Natural killer cell (primary cell): Measurements from ENCODE around the gene ASB6. TPM values are rescaled to one million over a fixed set of nuclear protein-coding genes. Genes with fewer than 3 reads are reported as not detected.

ENCODE experiments used
- ATAC-seq, 3 donors: fragments of 150-1000 bp in 2 of 3; fragments of 200-7000 bp in 1 of 3; cut with Tn5 transposase; 1 replicate in 1 of 3; 2 replicates in 2 of 3; pipeline ENCODE4 v1.10.0; 2021; ENCODE audit warnings: mild to moderate bottlenecking in 2 of 3, moderate library complexity in 2 of 3
- DNase-seq, 2 donors: peaks; one replicate each; pipeline versions ENCODE4 v3.0.0 to v3.0.0-alpha.2; 2013 to 2021; ENCODE audit warnings: mixed read lengths in 1 of 2
- H3K27ac ChIP-seq: one replicate; pipeline ENCODE4 v1.5.1; 2013; ENCODE audit warnings: mild to moderate bottlenecking, low read length
- H3K27me3 ChIP-seq: one replicate; pipeline ENCODE4 v1.6.1; 2013; ENCODE audit warnings: low read length; ENCODE audit not compliant: control insufficient read depth, insufficient read depth
- H3K36me3 ChIP-seq: one replicate; pipeline ENCODE4 v1.6.1; 2013; ENCODE audit warnings: low read length; ENCODE audit not compliant: control insufficient read depth, insufficient read depth
- H3K4me1 ChIP-seq: one replicate; pipeline ENCODE4 v1.6.1; 2013; ENCODE audit warnings: low read length; ENCODE audit not compliant: control insufficient read depth, insufficient read depth
- H3K4me3 ChIP-seq: one replicate; pipeline ENCODE4 v1.5.1; 2013; ENCODE audit warnings: low read length
- H3K9me3 ChIP-seq: one replicate; pipeline ENCODE4 v1.6.1; 2013; ENCODE audit warnings: low read length; ENCODE audit not compliant: control insufficient read depth, insufficient read depth
- H3K27ac Mint-ChIP-seq, 2 donors: one replicate each; pipeline ENCODE4 v1.8.0; 2022; ENCODE audit warnings: mild to moderate bottlenecking in 2 of 2, mixed read lengths in 2 of 2, moderate library complexity in 1 of 2
- H3K27me3 Mint-ChIP-seq, 2 donors: one replicate each; pipeline ENCODE4 v1.8.0; 2022; ENCODE audit warnings: low read depth in 2 of 2, mixed read lengths in 2 of 2
- H3K36me3 Mint-ChIP-seq: one replicate; pipeline ENCODE4 v1.8.0; 2022; ENCODE audit warnings: mixed read lengths
- H3K4me1 Mint-ChIP-seq, 2 donors: one replicate each; pipeline ENCODE4 v1.8.0; 2022; ENCODE audit warnings: mixed read lengths in 2 of 2
- H3K4me3 Mint-ChIP-seq: one replicate; pipeline ENCODE4 v1.8.0; 2022; ENCODE audit warnings: mild to moderate bottlenecking, moderate library complexity, mixed read lengths
- H3K9me3 Mint-ChIP-seq, 2 donors: one replicate each; pipeline ENCODE4 v1.8.0; 2022; ENCODE audit warnings: mixed read lengths in 2 of 2
- CTCF ChIP-seq: fragments of 200-600 bp; IDR thresholded peaks from one replicate; pipeline ENCODE4 v1.8.0; 2022; ENCODE audit warnings: antibody characterized with exemption
- WGBS: methylation state at CpG from one replicate; pipeline ENCODE4 v1.1.7; 2013; ENCODE audit warnings: missing lambda C conversion rate; ENCODE audit not compliant: insufficient coverage; 5-methylcytosine and 5-hydroxymethylcytosine counted together
- intact Hi-C: fragments of 100-400 bp; cut with micrococcal nuclease; formaldehyde crosslinking; loops from one replicate; pipeline ENCODE4 v1.14.2; 2022
- total RNA-seq, 4 donors: library from RNA; stranded (reverse); fragments of 120-200 nt in 1 of 4; gene quantifications; one replicate each; pipeline versions ENCODE4 v1.2.3 to v1.2.4, GENCODE V29; 2013 to 2022

The ASB6 gene
- total RNA-seq, 3 donors from 2014 or later (not counting 1 experiment from before 2014, with no cell fraction given): 21.9 to 35.4 (median 32.4) TPM

- 49% methylated on average over 12 of the region's 12 CpGs for WGBS
- Histone ChIP-seq H3K9me3 (no peaks in the 10 kb centered on the region), H3K4me1 (peaks cover 54% of the 10 kb centered on the region), H3K36me3 (no peaks in the 10 kb centered on the region), H3K27me3 (peaks cover 21% of the 10 kb centered on the region), H3K4me3 (no peak overlapping the region), H3K27ac (no peak overlapping the region)
- Mint-ChIP-seq H3K9me3 (no peaks in the 10 kb centered on the region), H3K36me3 (no peaks in the 10 kb centered on the region), H3K27me3 (peaks cover 11 to 12% of the 10 kb centered on the region in 2 donors), H3K27ac (peak overlapping the region; percentile 51 to 93), H3K4me1 (peaks cover 34 to 36% of the 10 kb centered on the region in 2 donors), H3K4me3 (peak overlapping the region; percentile 84)
- intact Hi-C loops: loop anchor here (1.0 kb wide), 1 partner anchor 493 kb away; no protein-coding TSS in a partner anchor
- peak in 1 of 3 donors; percentile 18 for ATAC-seq
- peak; percentile 66 to 83 for DNase-seq
- TF ChIP-seq CTCF: peak; percentile 79
These were observed 17.7 kb downstream of the ASB6 start for GRCh38 chr9:129624168-129624759.

- TF ChIP-seq CTCF: no peak
- Mint-ChIP-seq H3K36me3 (no peaks in the 10 kb centered on the region), H3K27me3 (peaks cover 16 to 18% of the 10 kb centered on the region in 2 donors), H3K9me3 (no peaks in the 10 kb centered on the region), H3K4me3 (peak overlapping the region; percentile 35), H3K27ac (no peak overlapping the region), H3K4me1 (peaks cover 26 to 29% of the 10 kb centered on the region in 2 donors)
- Histone ChIP-seq H3K9me3 (no peaks in the 10 kb centered on the region), H3K36me3 (no peaks in the 10 kb centered on the region), H3K27me3 (peaks cover 25% of the 10 kb centered on the region), H3K27ac (no peak overlapping the region), H3K4me1 (peaks cover 50% of the 10 kb centered on the region), H3K4me3 (no peak overlapping the region)
- WGBS: 91% methylated on average over 6 of the region's 6 CpGs
- intact Hi-C loops: no loop called here
- DNase-seq (no peak), ATAC-seq (no peak)
These were observed 18.6 kb downstream of the ASB6 start for GRCh38 chr9:129623331-129623730.

DNA sequence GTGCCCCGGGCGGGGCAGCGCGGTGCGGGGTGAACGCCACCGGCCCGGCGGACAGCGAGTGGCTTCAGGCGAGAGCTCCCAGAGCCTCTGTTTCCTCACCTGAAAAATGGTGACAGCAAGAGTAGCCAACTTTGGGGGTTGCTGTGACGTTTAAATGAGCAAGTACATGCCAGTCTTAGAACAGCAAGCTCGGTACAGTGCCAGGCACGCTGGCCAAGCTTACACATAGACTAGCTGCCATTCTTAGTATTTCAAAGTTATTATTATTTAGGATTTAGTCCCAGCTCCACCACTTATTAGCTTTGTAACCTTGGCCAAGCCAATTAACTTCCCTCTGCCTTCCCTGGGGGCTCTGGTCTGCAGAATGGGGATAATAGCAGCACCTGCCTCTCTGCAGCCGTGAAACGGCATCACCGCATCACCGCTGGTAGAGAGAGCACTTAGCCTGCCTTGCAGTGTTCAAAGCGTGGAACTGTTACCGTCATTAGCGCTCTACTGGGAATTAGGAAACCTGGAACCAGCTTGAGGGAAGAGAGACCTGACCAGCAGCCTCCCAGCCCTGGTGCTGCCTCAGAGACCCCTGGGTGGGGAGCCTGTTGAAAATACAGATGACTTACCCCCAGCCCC is 21.2 kb downstream of the ASB6 start, which contains the start of gene C9orf50:
Gene C9orf50, minus strand, starts transcription at position 433 of the 627 bp plus-strand sequence. CDS start 527 bp downstream, outside the sequence.
- Histone ChIP-seq H3K36me3 (no peaks in the 10 kb centered on the region), H3K27ac (no peak within 1 kb of the TSS), H3K9me3 (no peaks in the 10 kb centered on the region), H3K4me3 (no peak within 1 kb of the TSS), H3K4me1 (peaks cover 31% of the 10 kb centered on the region), H3K27me3 (peaks cover 25% of the 10 kb centered on the region)
- Mint-ChIP-seq H3K9me3 (no peaks in the 10 kb centered on the region), H3K27me3 (peaks cover 16 to 20% of the 10 kb centered on the region in 2 donors), H3K36me3 (no peaks in the 10 kb centered on the region), H3K4me1 (peaks cover 5 to 11% of the 10 kb centered on the region in 2 donors), H3K27ac (no peak within 1 kb of the TSS), H3K4me3 (peak within 1 kb of the TSS; percentile 49)
- intact Hi-C loops: no loop called here
- no peak for DNase-seq
- 40% methylated on average over 21 of the region's 21 CpGs for WGBS
- no peak for ATAC-seq
- no peak for TF ChIP-seq CTCF
